GM18526 (cell line): ENCODE data around the gene FGF14.
A peak's percentile ranks its signal among the peaks of the same experiment; 100 is the strongest.

ENCODE experiments used
- POLR2A ChIP-seq: IDR thresholded peaks from 3 replicates; pipeline ENCODE4 v1.6.1; 2011; ENCODE audit not compliant: insufficient read length; ENCODE audit errors: extremely low read depth

FGF14 gene

DNA sequence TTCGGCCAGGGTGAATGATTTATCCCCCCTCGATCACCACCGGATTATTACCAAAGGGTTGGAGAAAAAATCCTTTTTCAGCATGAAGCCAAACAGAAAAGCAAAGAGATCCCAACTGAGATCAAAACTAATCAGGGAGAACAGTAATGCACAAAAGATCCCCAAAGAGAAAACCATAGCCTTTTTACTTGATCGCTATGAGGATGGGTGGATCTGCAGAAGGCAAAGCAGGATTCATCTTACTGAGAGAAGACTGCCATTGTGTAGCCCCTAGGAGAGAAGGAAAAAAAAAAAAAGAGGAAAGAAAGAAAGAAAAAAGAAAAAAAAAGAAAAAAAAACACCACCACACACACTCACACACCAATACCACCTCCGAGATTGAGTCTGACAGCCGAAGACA lies at the start of gene FGF14:
Gene FGF14, minus strand, starts transcription at position 283 of the 400 bp plus-strand sequence.
- no peak for TF ChIP-seq POLR2A

DNA sequence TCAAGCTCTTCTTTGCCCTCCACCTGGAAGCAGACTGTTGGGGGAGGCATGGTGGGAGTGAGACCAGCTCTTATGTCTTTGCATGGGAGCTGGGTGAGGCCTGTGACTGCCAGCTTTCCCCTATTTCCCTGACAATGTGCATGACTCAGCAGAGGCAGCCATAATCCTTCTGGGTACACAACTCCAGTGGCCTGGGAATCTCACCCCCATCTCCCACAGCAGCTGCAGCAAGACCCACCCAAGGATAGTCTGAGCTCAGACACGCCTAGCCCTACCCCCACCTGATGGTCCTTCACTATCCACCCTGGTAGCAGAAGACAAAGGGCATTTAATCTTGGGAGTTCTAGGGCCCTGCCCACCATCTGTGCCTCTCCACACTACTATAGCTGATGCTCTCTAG lies 41.4 kb upstream of the FGF14 start:
- no peak for TF ChIP-seq POLR2A

DNA sequence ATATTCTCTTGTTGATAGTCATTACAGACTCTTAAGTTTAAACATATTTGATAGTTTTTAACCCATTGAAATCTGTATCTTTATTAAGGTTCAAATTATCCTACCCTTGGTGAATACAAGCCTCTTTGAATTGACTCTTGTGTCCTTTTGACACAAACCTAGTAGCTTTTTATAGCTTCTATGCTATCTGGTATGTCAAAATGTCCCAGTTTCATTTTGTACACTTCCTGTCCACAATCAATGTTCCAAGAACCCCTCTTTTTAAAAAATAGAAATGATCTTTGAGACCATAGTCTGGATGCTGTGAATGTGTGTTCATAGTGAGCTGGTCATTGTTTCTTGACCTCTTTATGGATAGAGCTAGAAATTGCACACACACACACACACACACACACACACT lies 39.2 kb upstream of the FGF14 start:
- no peak for TF ChIP-seq POLR2A

DNA sequence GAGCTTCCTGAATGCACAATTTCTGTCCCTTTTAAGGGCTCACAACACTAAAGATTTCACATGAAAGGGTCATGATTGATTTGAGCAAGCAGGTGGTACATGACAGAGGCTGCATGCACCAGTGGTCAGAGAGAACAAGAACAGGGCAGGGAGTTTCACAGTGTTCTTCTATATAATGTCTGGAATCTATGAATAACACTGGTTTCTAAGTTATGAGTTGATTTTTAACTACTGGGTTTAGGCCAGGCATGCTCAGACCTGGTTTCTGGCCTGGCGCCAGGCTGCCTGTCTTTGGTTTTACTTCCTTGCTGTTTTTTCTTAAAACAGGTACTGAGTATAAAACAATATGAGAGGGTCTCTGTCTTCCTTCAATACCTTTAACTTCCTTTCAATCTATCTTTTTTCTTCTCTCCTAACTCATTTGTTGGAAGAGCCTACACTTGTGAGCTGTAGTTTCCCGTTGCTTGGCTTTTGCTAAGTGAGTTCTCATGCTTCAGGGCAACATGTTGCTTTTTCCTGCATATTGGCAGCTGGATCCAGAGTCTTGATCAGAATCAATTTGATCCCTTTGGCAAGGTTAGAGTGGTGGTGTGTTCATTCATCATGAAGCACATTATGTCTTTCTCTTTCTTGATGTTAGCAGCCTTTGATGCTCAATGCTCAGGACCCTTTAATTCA lies 38.5 kb upstream of the FGF14 start:
- no peak for TF ChIP-seq POLR2A

DNA sequence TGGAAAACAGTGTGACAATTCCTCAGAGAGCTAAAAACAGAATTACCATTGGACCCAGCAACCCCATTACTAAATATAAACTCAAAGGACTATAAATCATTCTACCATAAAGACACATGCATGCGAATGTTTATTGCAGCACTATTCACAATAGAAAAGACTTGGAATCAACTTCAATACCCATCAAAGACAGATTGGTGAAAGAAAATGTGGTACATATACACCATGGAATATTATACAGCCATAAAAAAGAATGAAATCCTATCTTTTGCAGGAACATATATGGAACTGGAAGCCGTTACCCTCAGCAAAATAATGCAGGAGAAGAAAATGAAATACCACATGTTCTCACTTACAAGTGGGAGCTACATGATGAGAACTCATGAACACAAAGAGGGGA lies 20.8 kb upstream of the FGF14 start:
- no peak for TF ChIP-seq POLR2A

DNA sequence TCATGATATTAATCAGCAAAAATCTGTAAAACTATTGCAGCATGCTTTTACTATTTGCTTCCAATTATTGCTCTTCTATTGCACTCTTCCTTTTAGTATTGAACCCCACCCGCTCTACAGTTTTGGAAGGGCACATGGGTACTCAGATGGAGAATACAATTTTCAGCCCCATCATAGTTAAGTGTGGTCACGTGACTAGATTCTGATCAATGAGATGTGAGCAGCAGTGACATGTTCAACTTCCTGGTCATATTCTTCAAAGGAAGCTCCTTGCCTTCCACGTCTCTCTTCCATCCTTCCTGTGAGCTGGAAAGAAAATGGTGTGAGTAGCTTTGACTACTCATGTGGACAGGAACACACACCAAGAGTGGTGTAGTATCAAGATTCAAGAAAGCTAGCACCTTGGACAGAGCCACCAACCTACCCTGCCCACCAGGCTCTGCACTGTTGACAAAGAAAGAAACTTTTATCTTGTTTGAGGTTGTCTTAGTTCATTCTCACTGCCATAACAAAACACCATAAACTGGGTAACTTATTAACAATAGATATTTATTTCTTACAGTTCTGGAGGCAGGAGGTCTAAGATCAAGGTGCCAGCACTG lies 3.8 kb upstream of the FGF14 start:
- TF ChIP-seq POLR2A: no peak

DNA sequence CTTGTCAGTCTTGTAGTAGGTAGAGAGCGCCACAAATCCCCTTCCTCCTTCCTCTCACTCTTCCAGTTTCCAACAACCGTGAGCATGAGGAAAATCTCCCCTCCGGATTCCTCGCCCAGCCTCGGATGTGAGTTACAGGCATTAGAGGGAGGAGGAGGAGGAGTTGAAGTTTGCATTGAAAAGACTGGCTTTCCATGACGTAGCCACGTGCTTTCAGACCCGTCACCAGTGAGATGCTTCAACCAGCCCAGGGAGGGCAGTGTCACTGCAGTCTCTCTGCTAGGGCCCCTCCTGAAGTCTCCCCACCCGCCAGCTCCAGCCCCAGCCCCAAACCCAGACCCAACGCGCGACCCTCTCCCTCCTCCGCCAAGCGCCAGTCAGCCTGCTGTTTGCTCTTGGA lies 442 bp upstream of the FGF14 start:
- TF ChIP-seq POLR2A: no peak

DNA sequence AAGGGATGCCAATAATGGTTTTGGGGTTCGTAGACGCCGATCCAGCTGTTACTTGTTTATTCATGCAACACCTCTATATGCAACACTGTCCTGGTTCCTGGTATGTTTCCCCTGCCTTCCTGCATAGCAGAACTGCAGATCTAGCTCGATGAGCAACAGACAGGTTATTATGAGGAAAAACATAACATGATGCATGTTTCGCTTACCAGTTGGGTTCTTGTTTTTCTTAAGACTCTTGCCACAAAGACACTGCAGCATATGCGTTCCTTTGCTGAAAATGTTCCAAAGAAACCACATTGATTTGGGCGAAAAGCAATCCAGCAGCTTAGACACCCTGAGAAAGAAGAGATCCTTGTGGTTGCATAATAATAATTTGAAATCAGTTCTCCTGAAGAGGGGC lies 583 bp downstream of the FGF14 start:
- no peak for TF ChIP-seq POLR2A

DNA sequence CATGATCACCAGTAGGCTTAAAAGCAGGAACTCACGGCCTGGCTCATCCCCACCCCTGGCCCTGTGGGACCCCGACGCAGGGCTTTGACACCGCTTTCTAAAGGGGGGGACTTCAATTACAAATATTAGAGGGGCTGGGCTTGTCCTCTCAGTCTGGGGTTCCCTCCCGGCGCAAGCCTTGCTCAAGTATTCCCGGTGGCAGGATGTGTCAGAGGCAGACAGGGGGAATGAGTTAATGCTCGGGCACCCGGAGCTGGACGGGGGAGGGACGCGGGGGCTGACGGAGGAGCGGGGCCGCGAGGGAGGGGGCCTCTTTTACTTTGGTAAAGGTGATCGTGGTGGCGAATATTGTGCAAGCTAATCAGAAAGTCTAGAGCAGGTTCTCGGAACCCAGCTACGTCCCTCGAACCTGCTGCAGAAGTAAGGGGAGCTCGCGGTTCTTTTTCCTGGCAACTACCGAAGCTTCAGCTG lies 1.1 kb downstream of the FGF14 start:
- no peak for TF ChIP-seq POLR2A

DNA sequence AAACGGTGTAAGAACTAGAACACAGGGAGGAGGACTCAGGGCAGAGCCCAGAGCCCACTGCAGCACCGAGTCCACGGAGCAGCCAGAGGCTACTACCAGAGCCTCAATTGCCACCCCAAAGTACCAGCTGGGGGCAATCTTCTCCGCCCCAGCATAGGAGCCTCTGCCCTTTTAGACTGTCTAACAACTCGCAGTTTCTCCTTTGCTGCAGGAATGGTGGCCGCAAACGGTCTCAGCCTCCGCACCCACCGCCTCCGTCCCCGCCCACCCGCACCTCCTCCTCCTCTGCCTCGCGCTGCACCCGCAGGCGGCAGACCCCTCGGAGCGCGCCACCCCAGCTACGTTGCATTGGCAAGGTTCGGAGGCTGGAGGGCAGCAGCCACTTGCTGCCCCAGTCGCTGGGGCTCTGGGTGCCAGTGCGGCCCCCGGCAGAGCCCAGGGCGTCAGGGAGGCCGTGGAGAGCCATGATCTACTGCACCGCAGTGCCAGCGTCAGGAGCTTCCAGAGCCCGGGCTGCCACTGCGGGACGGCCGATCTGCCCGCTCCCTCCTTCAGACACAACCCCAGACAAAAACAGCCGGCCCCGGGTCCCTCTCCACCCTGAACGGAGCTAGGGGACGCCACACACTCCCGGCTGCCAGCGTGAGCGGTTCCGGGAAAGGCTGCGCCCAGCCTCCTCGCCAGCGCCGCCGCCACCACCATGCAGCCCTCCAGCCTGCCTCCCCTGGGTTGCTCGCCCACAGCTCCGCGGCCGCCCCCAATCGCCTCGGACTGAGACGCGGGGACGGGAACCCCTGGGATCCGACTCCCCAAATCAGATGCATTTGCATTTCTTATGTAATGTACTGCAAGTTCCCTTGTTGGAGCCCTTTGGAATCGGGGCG lies 1.8 kb downstream of the FGF14 start:
- no peak for TF ChIP-seq POLR2A

DNA sequence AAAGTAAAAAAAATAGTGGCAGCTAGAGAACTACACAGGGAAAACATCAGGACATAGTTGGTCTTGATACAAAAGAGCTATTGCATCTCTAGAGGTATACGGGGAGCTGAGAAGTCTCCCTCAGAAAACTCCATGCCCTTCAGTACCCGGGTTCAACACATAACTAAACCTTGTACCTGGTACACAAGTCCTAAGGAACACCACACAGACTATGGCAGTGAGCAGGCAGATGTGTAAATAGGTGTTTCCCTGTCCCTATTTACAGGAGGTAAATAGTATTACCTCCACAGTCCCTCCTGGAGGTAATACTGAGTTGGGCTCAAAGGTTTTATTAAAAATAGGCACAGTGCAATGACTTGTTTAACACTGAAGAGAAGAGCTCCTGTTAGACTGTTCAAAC lies 5.9 kb downstream of the FGF14 start:
- TF ChIP-seq POLR2A: no peak

DNA sequence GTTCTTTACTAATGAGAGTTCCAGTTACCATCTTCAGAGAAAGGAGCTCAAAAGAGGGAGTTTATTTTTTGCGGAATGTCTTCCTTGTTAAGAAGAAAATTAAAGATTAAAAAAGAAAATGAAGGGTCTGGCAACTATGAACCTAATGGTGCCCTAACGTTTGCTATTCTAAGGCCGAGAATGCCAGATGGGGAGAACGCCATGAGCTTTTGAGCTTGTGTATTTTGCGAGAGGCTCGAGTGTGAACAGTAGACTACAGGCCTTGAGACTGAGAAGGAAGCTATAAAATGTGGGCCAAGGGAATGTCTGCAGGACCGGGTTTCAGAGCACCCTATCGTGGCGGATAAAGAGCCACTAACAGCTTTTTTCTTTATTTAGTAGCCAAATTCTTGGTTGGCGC lies 6.7 kb downstream of the FGF14 start:
- TF ChIP-seq POLR2A: no peak

DNA sequence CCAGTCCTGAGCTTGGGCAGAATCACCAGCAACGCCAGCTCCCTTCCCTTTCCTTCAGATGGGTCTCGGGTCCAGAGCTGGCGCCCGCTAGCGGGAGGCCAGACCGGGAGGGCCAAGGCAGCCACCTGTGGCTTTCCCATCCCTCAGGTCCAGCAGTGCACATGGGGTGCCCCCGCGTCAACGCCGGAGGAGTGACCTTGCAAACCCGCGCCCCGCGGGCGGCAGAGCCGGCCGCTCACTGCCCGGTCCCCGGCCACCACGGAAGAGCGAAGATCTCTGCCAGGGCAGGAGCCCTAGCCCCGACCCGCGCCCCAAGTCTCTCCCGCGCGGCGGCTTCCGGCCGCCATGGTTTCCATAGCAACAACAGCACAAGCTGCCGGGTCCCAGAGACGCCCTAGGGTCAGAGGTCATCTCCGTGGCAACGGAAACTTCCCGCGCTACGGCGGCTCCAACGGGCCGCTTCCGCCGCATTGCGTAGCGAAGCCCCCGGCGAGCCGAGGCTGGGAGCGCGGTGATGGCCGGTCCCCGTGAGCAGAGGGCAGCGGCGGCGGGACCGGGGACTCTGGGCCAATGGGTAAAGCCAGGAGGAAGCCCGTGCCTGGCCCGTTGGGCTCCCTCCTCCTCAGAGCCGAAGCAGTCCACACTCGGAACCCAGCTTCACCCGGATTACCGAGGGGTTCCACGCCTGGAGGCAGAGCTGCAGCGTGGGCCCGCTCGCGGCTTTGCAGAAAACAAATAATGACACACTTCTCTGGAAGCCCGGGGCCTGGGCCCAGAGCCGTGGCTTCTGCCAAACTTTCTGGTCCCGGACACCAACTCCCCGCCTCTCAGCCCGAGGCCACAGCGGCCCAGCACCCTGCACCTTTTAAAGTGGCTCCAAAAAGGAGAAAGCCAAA lies 7.4 kb downstream of the FGF14 start:
- TF ChIP-seq POLR2A: peak; percentile 57

DNA sequence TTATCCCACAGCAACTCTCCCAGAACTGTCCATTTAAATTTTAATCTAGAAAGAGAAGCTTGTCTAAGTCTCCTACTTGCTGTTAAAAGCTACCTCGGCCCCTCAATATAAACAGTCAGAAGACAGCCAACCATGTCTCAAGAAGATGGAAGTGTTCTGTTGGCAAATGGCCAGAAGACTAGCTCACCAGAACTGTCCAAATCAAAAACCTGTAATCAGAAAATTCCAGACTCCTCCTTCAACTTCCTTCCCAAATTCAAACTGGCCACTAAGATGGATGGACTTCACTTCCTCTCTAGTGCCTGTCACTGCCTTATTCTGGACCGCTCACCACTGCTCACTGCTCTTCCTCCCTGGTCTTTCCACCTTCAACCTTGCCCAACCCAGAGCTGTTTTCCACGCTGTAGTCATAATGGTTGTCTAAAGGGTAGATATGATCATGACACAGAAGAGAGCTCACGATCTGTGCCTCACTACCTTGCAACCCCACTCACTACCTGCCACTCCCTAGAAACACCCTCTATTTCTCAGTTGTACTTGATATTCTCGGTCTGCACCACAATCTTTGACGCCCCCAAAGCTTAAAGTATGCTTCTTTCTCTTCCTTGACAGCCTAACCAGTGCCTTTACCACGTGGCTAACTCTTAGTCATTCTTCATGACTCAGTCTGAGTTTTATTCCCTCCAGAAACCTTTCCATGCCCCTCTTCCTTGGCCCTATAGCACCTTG lies 9.2 kb downstream of the FGF14 start:
- TF ChIP-seq POLR2A: no peak
